ENCODE results near the gene HNRNPUL1.

Gene HNRNPUL1

GRCh38 chr19:41325947-41326706 lies 62.0 kb downstream of the HNRNPUL1 start:
- Histone ChIP-seq H3K9me2 (ENCODE audit: low read depth, low read length) (no peaks in the 10 kb centered on the region), H3K27ac (ENCODE audit: low read depth, low read length, poor library complexity, severe bottlenecking) (peak overlapping the region; percentile 85), H3K4me2 (ENCODE audit: low read length) (peak overlapping the region; percentile 75), H3K4me1 (ENCODE audit: insufficient read depth, low read length, severe bottlenecking) (peaks cover 37% of the 10 kb centered on the region), H3K9me3 (ENCODE audit: low read length) (no peaks in the 10 kb centered on the region), H3F3A (ENCODE audit: insufficient read depth, low read length) (0 out of 2 replicates have a peak, but pooled peaks cover 4% of the 10 kb centered on the region), H3K4me3 (ENCODE audit: low read depth, low read length, poor library complexity, severe bottlenecking) (peak overlapping the region; percentile 56), H4K20me1 (ENCODE audit: insufficient read depth, low read length) (no peaks in the 10 kb centered on the region), H3K79me2 (ENCODE audit: insufficient read depth, low read length) (no peaks in the 10 kb centered on the region), H3K36me3 (ENCODE audit: insufficient read depth, low read length) (peaks cover 35% of the 10 kb centered on the region), H2AFZ (ENCODE audit: low read length) (no peak overlapping the region), H3K27me3 (ENCODE audit: insufficient read depth, low read length) (no peaks in the 10 kb centered on the region), H3K9ac (ENCODE audit: low read length) (peak overlapping the region; percentile 71; the same call in 1 of the 2 replicates)
- no peak for TF ChIP-seq CTCF (IDR thresholded peaks at IDR 0.05; ENCODE audit: low read length)
- TF ChIP-seq EZH2 (IDR thresholded peaks at IDR 0.05; ENCODE audit: borderline replicate concordance, low read length): no peak

GRCh38 chr19:41327076-41327575 lies 63.0 kb downstream of the HNRNPUL1 start:
- H3K4me2 ChIP-seq (ENCODE audit: low read length): peak overlapping the region; percentile 75
- no peaks in the 10 kb centered on the region for H3K9me3 ChIP-seq (ENCODE audit: low read length)
- H3K4me1 ChIP-seq (ENCODE audit: insufficient read depth, low read length, severe bottlenecking): peaks cover 37% of the 10 kb centered on the region
- H3K9me2 ChIP-seq (ENCODE audit: low read depth, low read length): no peaks in the 10 kb centered on the region
- H4K20me1 ChIP-seq (ENCODE audit: insufficient read depth, low read length): no peaks in the 10 kb centered on the region
- no peaks in the 10 kb centered on the region for H3K79me2 ChIP-seq (ENCODE audit: insufficient read depth, low read length)
- peaks cover 37% of the 10 kb centered on the region for H3K36me3 ChIP-seq (ENCODE audit: insufficient read depth, low read length)
- peak overlapping the region; percentile 71 for H3K9ac ChIP-seq (ENCODE audit: low read length)
- peak overlapping the region; percentile 56 for H3K4me3 ChIP-seq (ENCODE audit: low read depth, low read length, poor library complexity, severe bottlenecking)
- peak overlapping the region; percentile 85 for H3K27ac ChIP-seq (ENCODE audit: low read depth, low read length, poor library complexity, severe bottlenecking)
- TF ChIP-seq CTCF (IDR thresholded peaks at IDR 0.05; ENCODE audit: low read length): no peak
- no peak for TF ChIP-seq EZH2 (IDR thresholded peaks at IDR 0.05; ENCODE audit: borderline replicate concordance, low read length)
- no peak overlapping the region for H2AFZ ChIP-seq (ENCODE audit: low read length)
- H3F3A ChIP-seq (ENCODE audit: insufficient read depth, low read length): 0 out of 2 replicates have a peak, but pooled peaks cover 4% of the 10 kb centered on the region
- no peaks in the 10 kb centered on the region for H3K27me3 ChIP-seq (ENCODE audit: insufficient read depth, low read length)

GRCh38 chr19:41327576-41328156 lies 63.5 kb downstream of the HNRNPUL1 start:
- H3K9ac ChIP-seq (ENCODE audit: low read length): peak overlapping the region; percentile 71
- peak overlapping the region; percentile 75 for H3K4me2 ChIP-seq (ENCODE audit: low read length)
- H3K9me3 ChIP-seq (ENCODE audit: low read length): no peaks in the 10 kb centered on the region
- H2AFZ ChIP-seq (ENCODE audit: low read length): no peak overlapping the region
- H3K9me2 ChIP-seq (ENCODE audit: low read depth, low read length): no peaks in the 10 kb centered on the region
- H3K36me3 ChIP-seq (ENCODE audit: insufficient read depth, low read length): peaks cover 37% of the 10 kb centered on the region
- peak overlapping the region; percentile 85 for H3K27ac ChIP-seq (ENCODE audit: low read depth, low read length, poor library complexity, severe bottlenecking)
- no peak for TF ChIP-seq CTCF (IDR thresholded peaks at IDR 0.05; ENCODE audit: low read length)
- TF ChIP-seq EZH2 (IDR thresholded peaks at IDR 0.05; ENCODE audit: borderline replicate concordance, low read length): no peak
- peak overlapping the region; percentile 56 for H3K4me3 ChIP-seq (ENCODE audit: low read depth, low read length, poor library complexity, severe bottlenecking)
- H3K4me1 ChIP-seq (ENCODE audit: insufficient read depth, low read length, severe bottlenecking): peaks cover 37% of the 10 kb centered on the region
- H3K27me3 ChIP-seq (ENCODE audit: insufficient read depth, low read length): no peaks in the 10 kb centered on the region
- no peaks in the 10 kb centered on the region for H4K20me1 ChIP-seq (ENCODE audit: insufficient read depth, low read length)
- H3K79me2 ChIP-seq (ENCODE audit: insufficient read depth, low read length): no peaks in the 10 kb centered on the region
- H3F3A ChIP-seq (ENCODE audit: insufficient read depth, low read length): 0 out of 2 replicates have a peak, but pooled peaks cover 4% of the 10 kb centered on the region
